SH-SY5Y (cell line): ENCODE data around the gene FFAR1.

Experiments
- GATA2 ChIP-seq: IDR thresholded peaks from 2 replicates; pipeline ENCODE4 v1.6.1; 2011; ENCODE audit warnings: mild to moderate bottlenecking, low read depth, low read length
- GATA3 ChIP-seq: IDR thresholded peaks from 2 replicates; pipeline ENCODE4 v1.6.1; 2011; ENCODE audit warnings: low read depth, mild to moderate bottlenecking, low read length, moderate library complexity

The FFAR1 gene

DNA sequence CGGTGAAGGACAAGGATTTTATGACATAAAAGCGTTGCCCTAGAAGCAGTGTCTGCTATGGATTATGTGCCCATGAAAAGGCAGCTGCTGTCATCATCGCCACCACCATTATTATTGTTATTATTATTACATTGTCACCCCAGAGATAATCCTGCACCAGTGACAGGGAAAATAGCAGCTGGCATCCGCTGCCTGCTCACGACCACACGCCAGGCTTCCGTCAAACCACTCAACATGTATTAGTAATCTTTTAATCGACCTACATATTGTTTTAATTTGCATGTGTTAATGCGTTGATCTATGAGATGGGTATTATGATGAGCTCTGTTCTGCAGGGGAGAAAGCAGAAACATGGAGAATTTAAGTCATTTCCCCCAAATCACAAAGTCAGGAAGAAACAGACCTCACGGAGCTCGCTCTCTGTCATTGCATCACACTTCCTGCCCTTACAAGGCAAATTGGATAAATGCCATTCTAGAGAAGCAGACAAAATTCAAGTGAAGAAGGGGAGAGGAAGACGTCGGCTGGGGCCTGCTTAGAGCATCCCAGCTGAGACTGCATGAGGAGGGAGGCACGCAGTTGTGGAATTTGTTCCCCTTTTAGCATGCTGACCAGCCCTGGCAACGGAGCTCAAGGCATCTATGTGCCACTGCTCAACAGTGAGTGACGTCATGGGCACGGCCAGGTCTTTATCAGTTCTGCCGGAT is 10.3 kb downstream of the FFAR1 start, which contains the start of gene FFAR3:
Gene FFAR3 (plus strand): TSS at position 594 of the 707 bp plus-strand sequence. CDS start 431 bp downstream, outside the sequence.
- no peak for TF ChIP-seq GATA3
- TF ChIP-seq GATA2 = no peak

DNA sequence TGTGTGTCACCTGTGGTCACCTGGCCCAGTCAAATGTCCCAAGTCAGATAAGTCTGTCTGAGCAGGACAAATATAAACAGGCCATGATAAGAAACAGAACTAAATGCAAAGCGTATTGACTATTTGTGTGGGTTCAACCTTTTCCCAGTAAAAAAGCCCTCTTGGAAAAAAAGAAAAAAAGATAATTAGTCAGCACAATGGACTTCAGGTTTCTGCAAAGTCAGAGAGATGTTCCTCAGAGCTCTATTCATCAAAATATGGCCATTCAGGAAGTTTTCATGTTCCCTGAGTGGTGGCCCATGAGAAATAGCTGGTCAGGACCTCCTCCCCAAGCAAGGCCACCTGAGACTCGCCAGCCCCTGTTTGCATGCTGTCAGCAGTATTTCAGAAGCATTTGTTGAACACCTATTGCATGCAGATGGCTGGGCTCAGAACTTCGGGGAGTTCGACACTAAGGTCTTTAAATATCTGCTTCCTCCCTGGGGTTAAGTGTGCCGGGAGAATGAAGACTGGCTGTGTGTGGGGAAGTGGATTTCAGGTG is 13.2 kb downstream of the FFAR1 start:
- no peak for TF ChIP-seq GATA3
- TF ChIP-seq GATA2 = no peak

DNA sequence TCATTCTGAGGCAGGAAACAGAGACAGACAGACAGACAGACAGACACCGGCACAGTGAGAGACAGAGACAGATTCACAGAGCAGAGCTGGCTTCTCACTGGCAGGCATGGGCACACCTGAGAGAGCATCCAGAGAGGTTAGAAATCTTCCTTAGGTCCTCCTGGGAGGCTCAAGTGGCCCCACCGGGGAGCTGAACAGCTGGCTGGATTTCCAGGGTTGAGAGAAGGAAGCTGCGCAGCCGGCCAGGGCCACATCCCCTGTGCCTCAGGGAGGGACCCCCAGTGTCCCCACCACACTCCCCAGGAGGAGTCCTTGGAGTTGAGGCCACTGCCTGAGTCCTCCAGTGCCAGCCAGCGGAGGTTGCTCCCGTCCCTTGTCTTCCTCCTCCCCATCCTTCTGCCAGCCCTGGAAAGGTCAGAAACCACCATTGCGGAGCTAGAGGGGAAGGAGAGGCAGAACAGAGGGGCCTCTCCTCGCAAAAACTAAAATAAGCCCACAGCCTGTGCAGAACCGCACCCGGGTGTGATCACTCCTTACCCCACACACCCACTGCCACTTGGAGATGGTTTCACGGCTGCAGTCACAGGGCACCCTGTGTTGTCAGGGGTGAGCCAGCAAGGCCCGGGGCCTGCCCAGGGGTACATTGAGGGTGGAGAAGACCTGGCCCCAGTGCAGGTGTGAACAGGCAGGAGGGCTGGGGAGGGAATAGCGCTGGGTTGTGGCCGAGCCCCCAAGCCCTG is 14.7 kb downstream of the FFAR1 start:
- TF ChIP-seq GATA3 (no peak), GATA2 (no peak)

DNA sequence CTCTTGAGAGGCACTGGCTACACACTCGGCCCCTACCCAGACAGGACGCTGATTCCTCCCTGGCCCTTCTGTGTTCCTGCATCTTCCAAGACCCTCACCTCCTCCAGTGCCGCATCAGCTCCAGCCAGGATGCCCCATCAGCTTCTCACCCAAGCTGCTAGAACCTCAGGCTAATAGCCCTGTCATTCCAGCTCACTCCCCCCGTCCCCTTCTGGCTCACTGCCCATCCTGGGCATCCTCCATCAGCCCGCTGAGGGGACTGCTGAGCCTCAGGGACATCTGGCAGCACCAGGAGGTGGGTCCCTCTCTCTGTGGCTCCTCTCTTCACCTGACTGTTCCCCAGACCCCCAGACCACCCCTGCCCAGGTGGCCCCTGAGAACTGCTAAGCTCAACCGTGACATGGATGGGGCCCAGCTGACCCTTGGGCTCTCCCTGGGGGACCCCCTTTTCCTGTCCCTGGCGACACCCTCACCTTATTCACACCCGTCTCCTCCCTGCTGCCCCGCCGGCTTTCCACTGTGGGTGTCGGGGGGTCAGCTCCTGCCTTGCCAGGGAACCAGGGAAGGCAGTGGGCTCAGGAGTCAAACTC is 15.4 kb downstream of the FFAR1 start:
- TF ChIP-seq GATA3 = no peak
- no peak for TF ChIP-seq GATA2

DNA sequence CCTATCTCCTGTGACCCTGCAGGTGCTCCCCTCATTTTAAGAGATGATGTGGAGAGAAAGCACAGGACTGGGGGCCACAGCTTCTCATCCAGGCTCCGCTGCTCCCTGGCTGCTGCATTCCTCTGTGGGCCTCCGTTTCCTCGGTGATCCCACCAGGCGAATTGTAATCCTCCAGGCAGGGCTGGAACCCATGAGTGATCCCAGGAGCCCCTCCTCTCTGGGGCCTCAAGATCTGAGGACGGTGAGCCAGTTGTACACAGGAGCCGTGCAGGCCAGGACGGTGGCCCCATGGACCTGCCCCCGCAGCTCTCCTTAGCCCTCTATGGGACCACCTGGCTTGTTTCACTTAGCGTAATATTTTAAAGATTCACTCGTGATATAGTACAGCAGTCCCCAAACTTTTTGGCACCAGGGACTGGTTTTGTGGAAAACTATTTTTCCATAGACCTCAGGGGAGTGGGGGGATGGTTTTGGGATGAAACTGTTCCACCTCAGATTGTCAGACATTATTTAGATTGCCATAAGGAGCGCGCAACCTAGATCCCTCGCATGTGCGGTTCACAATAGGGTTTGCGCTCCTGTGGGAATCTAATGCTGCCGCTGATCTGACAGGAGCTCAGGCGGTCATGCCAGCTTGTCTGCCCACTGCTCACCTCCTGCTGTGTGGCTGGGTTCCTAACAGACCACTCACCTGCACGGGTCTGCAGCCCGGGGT is 16.2 kb downstream of the FFAR1 start:
- TF ChIP-seq GATA2 = no peak
- no peak for TF ChIP-seq GATA3

DNA sequence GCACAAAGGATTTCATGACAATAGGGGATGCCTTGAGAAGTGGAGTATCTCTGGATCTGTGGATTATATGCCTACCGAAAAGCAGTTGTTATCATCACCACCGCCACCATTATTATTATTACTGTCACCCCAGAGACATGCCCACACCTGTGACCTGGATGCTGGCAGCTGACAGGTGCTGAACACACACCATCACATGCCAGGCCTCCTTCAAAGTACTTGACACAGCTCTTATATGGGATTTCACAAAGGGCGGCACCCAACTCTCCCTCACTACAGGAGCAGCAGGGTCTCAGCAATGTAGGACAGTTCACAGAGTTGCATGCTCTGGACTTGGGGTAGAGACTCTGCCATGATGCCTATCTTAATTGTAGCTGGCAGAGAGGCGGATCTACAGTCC is 17.6 kb downstream of the FFAR1 start:
- TF ChIP-seq GATA2 = no peak
- TF ChIP-seq GATA3 = no peak

DNA sequence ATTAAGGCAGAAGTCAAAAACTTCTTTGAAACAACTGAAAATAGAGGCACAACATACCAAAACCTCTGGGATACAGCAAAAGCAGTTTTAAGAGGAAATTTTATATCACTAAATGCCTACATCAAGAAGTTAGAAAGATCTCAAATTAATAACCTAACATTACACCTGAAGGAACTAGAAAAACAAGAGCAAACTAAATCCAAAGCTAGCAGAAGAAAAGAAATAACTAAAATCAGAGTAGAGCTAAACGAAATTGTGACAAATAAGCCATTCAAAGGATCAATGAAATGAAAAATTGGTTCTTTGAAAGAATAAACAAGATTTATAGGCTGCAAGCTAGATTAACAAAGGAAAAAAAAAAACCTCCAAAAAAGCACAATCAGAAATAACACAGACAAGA is 20.7 kb downstream of the FFAR1 start:
- no peak for TF ChIP-seq GATA3
- no peak for TF ChIP-seq GATA2

DNA sequence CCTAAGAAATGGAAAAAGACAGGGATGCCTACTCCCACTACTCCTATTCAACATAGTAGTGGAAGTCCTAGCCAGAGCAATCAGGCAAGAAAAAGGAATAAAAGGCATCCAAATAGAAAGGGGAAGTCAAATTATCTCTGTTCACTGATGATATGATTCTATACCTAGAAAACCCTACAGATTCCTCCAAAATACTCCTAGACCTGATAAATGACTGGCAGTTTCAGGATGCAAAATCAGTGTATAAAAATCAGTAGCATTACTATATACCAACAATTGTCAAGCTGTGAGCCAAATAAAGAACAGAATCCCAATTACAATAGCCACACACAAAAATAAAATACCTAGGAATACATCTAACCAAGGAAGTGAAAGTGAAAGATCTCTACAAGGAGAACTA is 21.8 kb downstream of the FFAR1 start:
- TF ChIP-seq GATA3 = no peak
- TF ChIP-seq GATA2 = no peak

DNA sequence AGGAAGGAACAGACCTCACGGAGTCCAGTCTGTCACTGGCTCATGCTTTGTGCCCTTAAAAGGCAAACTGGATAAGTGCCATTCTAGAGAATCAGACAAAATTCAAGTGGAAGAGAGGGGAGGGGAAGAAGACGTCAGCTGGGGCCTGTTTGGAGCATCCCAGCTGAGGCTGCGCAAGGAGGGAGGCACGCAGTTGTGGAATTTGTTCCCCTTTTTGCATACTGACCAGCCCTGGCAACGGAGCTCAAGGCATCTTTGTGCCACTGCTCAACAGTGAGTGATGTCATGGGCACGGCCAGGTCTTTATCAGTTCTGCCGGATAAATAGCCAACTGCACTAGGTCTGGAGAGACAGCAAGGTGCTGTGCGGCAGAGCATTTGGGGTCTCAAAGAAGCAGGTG is 23.0 kb downstream of the FFAR1 start, which contains the start of gene GPR42:
Gene GPR42 (plus strand): TSS at position 347 of the 400 bp plus-strand sequence. CDS start 292 bp downstream, outside the sequence.
- TF ChIP-seq GATA2 (no peak), GATA3 (no peak)

DNA sequence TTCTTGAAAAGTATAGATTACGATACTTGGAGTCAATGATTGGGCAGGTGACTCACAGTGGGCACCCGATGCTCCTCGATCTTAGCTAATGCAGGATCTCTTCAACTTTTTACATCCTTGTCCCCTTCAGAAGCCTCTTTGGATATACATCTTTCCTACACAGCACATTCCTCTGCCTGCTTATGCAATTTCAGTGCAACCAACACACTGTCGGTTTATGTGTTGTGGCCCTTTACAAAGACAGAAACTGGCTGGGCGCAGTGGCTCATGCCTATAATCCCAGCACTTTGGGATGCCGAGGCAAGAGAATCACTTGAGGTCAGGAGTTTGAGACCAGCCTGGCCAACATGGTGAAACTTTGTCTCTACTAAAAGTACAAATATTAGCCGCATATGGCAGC is 25.8 kb downstream of the FFAR1 start:
- no peak for TF ChIP-seq GATA3
- TF ChIP-seq GATA2 = no peak

DNA sequence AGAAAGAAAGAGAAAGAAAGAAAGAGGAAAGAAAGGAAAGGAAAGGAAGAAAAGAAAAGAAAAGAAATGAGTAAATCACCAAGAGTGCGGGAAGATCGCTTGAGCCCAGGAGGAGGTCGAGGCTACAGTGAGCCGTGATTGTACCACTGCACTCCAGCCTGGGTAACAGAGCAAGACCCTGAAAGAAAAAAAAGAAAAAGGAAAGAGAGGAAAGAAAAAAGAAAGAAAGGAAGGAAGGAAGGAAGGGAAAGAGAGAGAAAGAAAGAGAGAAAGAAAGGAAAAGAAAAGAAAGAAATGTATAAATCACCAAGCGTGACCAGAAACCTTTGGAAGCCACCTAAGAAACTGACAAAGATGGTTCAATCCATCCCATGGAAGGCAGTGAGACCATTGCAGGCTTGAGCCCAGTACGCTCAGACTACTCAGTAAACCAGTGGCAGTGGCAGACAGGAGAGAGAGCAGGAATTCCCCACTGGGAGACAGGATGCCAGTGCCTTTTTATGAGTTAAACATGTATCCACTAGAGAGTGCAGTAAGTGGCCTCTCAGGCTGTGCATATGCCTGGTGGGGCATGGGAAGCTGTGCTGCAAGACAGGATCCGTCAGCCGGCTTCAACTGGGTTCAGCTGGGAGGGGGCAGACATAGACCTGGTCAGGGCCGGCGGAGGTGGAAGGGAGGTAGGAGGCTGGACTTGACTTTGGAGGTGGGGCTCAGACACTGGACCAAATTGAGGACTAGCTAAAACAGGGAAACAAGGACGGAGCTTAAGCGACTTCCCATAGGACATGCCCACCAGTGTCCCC is 28.0 kb downstream of the FFAR1 start:
- TF ChIP-seq GATA2 = no peak
- TF ChIP-seq GATA3 = no peak

DNA sequence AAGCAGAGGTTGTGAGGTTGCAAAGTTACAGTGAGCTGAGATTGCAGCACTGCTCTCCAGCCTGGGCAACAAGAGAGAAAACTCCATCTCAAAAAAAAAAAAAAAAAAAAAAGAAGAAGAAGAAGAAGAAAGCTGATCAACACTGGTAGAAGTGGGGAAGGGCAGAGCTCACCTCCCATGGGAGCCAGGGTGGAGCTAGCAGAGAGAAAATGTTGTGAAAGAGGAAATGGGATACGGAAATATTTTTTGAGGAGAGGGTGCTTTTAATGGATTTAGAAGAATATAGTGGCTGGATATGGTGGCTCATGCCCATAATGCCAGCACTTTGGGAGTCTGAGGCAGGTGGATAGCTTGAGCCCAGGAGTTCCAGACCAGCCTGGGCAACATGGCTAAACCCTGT is 30.0 kb downstream of the FFAR1 start:
- no peak for TF ChIP-seq GATA3
- no peak for TF ChIP-seq GATA2

DNA sequence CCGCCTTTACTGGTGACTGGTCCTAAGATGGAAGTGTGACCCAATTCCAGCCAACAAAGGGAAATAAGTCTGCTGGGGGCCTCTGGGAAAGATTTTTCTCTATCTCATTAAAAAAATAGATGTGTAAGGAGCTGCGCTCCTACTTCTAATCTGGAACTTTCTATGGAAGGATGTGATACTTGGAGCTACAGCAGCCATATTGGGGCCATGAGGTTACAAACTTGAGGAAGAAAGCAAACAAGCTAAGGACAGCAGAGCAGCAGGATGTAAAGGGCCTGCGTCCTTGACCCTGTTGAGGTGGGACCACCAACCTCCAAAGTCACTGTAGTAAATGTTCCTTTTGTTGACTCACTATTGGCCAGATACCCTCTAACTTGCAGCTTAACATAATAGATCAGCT is 30.7 kb downstream of the FFAR1 start:
- TF ChIP-seq GATA3 = no peak
- no peak for TF ChIP-seq GATA2

DNA sequence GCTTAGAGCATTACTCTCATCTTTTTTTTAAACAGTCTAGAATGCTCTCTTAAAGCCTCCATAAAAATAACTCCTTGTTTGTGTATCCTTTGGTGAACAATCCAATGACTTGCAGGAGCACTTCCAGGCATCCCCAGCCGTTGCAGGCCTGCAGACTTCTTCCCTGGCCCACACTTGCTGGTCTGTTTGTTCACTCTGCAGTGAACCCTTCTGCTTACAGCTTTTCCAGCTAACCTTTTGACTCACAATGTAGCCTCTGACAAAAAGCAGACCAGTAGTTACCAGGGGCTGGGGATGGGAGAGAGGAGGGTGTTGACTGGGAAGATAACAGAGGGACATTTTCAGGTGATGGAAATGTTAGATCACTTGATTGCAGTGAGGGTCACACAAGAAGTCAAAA is 32.3 kb downstream of the FFAR1 start:
- no peak for TF ChIP-seq GATA3
- TF ChIP-seq GATA2 = no peak
